ENCODE results near the gene HSPG2.
"Not testable (repeated sequence)": the region's sequence is repeated elsewhere in the genome, so short reads cannot be mapped to it uniquely, and the experiment has no call there.

Gene HSPG2

GRCh38 chr1:21801100-21801499 lies 136.0 kb downstream of the HSPG2 start:
- H3K4me3 ChIP-seq (ENCODE audit: low read depth, low read length): no peak overlapping the region
- no peaks in the 10 kb centered on the region for H3K36me3 ChIP-seq (ENCODE audit: insufficient read depth, low read length)
- H3K4me1 ChIP-seq (ENCODE audit: control insufficient read depth, insufficient read depth, low read length, unreplicated experiment): peaks cover 3% of the 10 kb centered on the region
- H2AFZ ChIP-seq (ENCODE audit: low read length, unreplicated experiment): no peak overlapping the region
- no peak overlapping the region for H3K27ac ChIP-seq (ENCODE audit: low read depth, low read length)
- H3K79me2 ChIP-seq (ENCODE audit: control insufficient read depth, insufficient read depth, low read length, unreplicated experiment): no peaks in the 10 kb centered on the region
- H3K27me3 ChIP-seq (ENCODE audit: insufficient read depth, low read length): no peaks in the 10 kb centered on the region

- H3K27ac ChIP-seq (ENCODE audit: low read depth, low read length): no peak overlapping the region
- H3K4me1 ChIP-seq (ENCODE audit: control insufficient read depth, insufficient read depth, low read length, unreplicated experiment): peaks cover 3% of the 10 kb centered on the region
- H2AFZ ChIP-seq (ENCODE audit: low read length, unreplicated experiment): no peak overlapping the region
- no peaks in the 10 kb centered on the region for H3K27me3 ChIP-seq (ENCODE audit: insufficient read depth, low read length)
- no peaks in the 10 kb centered on the region for H3K79me2 ChIP-seq (ENCODE audit: control insufficient read depth, insufficient read depth, low read length, unreplicated experiment)
- H3K36me3 ChIP-seq (ENCODE audit: insufficient read depth, low read length): no peaks in the 10 kb centered on the region
- H3K4me3 ChIP-seq (ENCODE audit: low read depth, low read length): no peak overlapping the region
Measured at GRCh38 chr1:21799730-21800129, 137.4 kb downstream of the HSPG2 start.

DNA sequence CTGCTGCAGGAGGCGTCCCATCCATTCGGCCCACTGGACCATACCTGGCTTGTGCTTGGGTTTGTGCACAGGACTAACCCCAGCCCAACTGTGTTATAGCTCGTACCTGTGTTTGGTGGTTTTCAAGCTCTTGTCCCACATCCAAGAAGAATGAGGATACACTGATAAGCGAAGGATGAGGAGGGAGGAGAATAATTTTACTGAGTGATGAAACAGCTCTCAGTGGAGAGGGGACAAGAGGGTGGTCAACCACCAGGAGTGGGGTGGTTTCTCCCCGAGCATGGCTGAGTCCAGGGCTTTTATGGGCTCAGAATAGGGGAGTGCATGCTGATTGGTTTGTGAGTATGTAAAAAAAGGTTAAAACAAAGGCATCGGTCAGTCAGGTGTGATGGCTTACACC lies 142.0 kb downstream of the HSPG2 start:
- no peaks in the 10 kb centered on the region for H3K36me3 ChIP-seq (ENCODE audit: insufficient read depth, low read length)

DNA sequence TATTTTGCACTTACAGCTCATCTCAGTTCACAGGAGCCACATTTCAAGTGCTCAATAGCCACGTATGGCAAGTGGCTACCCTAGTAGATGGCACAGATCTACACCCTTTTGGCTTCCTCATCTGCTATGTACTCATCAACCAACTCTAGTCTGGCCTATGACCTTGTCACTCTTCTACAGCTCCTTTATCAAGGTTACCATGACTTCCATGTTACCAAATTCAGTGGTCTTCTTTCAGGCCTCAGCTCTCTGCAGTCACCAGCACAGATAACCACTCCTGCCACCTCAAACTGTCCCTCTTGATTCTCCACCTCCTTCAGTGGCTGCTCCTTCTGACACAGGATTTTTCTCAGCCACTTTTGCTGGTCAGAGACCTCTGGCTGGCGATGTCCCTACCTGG lies 142.5 kb downstream of the HSPG2 start:
- H3K27ac ChIP-seq (ENCODE audit: low read depth, low read length): no peak overlapping the region
- H2AFZ ChIP-seq (ENCODE audit: low read length, unreplicated experiment): no peak overlapping the region
- H3K79me2 ChIP-seq (ENCODE audit: control insufficient read depth, insufficient read depth, low read length, unreplicated experiment): no peaks in the 10 kb centered on the region
- H3K27me3 ChIP-seq (ENCODE audit: insufficient read depth, low read length): no peaks in the 10 kb centered on the region
- H3K4me3 ChIP-seq (ENCODE audit: low read depth, low read length): no peak overlapping the region
- peaks cover 5% of the 10 kb centered on the region for H3K4me1 ChIP-seq (ENCODE audit: control insufficient read depth, insufficient read depth, low read length, unreplicated experiment)
- no peaks in the 10 kb centered on the region for H3K36me3 ChIP-seq (ENCODE audit: insufficient read depth, low read length)

More for the DNA sequence above, 142.0 kb downstream of the HSPG2 start:
- Histone ChIP-seq H3K79me2 (ENCODE audit: control insufficient read depth, insufficient read depth, low read length, unreplicated experiment) (no peaks in the 10 kb centered on the region), H3K4me3 (ENCODE audit: low read depth, low read length) (no peak overlapping the region), H2AFZ (ENCODE audit: low read length, unreplicated experiment) (no peak overlapping the region), H3K27me3 (ENCODE audit: insufficient read depth, low read length) (no peaks in the 10 kb centered on the region), H3K27ac (ENCODE audit: low read depth, low read length) (no peak overlapping the region), H3K4me1 (ENCODE audit: control insufficient read depth, insufficient read depth, low read length, unreplicated experiment) (peaks cover 5% of the 10 kb centered on the region)

DNA sequence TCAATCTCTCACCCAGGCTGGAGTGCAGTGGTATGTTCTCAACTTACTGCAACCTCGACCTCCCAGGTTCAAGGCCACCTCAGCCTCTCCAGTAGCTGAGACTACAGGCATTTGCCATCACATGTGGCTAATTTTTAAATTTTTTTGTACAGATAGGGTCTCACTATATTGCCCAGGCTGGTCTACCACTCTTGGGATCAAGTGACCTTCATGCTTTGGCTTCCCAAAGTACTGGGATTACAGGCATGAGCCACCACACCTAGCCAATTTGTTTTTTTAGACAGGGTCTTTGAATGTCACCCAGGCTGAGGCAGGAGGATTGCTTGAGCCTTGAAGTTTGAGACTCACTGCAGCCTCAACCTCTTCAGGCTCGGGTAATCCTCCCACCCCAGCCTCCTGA lies 144.0 kb downstream of the HSPG2 start:
- Histone ChIP-seq H3K79me2 (ENCODE audit: control insufficient read depth, insufficient read depth, low read length, unreplicated experiment) (no peaks in the 10 kb centered on the region), H3K36me3 (ENCODE audit: insufficient read depth, low read length) (no peaks in the 10 kb centered on the region), H3K4me1 (ENCODE audit: control insufficient read depth, insufficient read depth, low read length, unreplicated experiment) (peaks cover 5% of the 10 kb centered on the region), H3K27me3 (ENCODE audit: insufficient read depth, low read length) (no peaks in the 10 kb centered on the region), H2AFZ (ENCODE audit: low read length, unreplicated experiment) (no peak overlapping the region), H3K27ac (ENCODE audit: low read depth, low read length) (no peak overlapping the region), H3K4me3 (ENCODE audit: low read depth, low read length) (no peak overlapping the region)

DNA sequence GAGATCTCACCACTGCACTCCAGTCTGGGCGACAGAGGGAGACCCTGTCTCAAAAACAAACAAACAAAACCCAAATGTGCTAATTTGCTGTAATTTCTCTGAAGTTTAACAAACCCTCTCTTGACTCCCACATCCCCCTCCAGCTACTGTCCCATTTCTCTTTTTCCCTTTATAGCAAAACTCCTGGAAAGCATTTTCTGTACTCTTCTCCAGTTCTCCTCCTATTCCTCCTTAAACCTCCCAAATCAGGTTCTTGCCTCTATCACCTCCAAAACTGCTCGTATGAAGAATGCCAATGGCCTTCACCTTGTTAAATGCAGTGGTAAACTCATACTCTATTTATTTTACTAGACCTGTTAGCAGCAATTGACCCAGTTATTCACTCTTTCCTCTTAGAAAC lies 150.5 kb downstream of the HSPG2 start:
- peaks cover under 1% of the 10 kb centered on the region for H3K4me1 ChIP-seq (ENCODE audit: control insufficient read depth, insufficient read depth, low read length, unreplicated experiment)
- H3K36me3 ChIP-seq (ENCODE audit: insufficient read depth, low read length): no peaks in the 10 kb centered on the region
- H2AFZ ChIP-seq (ENCODE audit: low read length, unreplicated experiment): no peak overlapping the region
- no peak overlapping the region for H3K27ac ChIP-seq (ENCODE audit: low read depth, low read length)
- no peak overlapping the region for H3K4me3 ChIP-seq (ENCODE audit: low read depth, low read length)
- H3K79me2 ChIP-seq (ENCODE audit: control insufficient read depth, insufficient read depth, low read length, unreplicated experiment): peaks cover 13% of the 10 kb centered on the region
- H3K27me3 ChIP-seq (ENCODE audit: insufficient read depth, low read length): no peaks in the 10 kb centered on the region

- not testable (repeated sequence) for H3K27ac ChIP-seq (ENCODE audit: low read depth, low read length)
Measured at GRCh38 chr1:21785764-21786163, 151.3 kb downstream of the HSPG2 start.

DNA sequence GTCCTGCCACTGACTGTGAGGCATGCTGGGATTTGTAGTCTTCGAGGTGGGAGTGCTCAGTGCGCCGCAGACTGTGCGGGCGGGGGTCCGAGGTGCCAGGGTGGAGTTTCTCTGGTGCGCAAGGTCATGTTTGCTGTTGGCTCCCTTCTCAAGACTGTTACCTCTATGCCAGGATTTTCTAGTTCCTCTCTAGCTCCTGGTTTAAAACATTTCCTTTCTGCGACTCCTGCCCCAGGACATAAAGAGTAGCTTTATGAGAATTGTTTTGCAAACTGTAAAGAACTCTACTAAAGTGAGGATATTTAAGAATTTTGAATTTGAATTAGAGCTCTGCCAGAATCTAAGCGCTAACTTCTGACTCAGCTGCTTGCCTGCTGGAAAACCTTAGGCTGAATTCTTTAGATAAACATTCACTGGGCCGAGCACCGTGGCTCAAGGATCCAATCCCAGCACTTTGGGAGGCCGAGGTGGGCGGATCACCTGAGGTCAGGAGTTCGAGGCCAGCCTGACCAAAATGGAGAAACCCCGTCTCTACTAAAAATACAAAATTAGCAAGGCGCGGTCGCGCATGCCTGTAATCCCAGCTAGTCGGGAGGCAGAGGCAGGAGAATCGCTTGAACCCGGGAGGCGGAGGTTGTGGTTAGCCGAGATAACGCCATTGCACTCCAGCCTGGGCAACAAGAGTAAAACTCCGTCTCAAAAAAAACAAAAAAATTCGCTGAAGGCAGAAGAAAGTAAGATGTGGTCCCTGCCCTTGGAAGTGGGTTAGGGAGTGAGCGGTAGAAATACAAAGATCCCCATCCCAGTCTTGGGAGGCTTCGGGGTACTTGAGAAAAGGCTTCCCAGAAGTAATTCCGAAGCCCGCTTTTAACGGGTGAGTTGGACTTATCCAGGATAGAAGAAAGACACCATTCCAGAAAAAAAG lies 153.2 kb downstream of the HSPG2 start:
- no peaks in the 10 kb centered on the region for H3K36me3 ChIP-seq (ENCODE audit: insufficient read depth, low read length)
- peak overlapping the region; percentile 99 for H3K27ac ChIP-seq (ENCODE audit: low read depth, low read length)
- peak overlapping the region; percentile 97 for H3K4me3 ChIP-seq (ENCODE audit: low read depth, low read length)
- H2AFZ ChIP-seq (ENCODE audit: low read length, unreplicated experiment): no peak overlapping the region
- H3K4me1 ChIP-seq (ENCODE audit: control insufficient read depth, insufficient read depth, low read length, unreplicated experiment): peaks cover 9% of the 10 kb centered on the region
- H3K27me3 ChIP-seq (ENCODE audit: insufficient read depth, low read length): no peaks in the 10 kb centered on the region
- H3K79me2 ChIP-seq (ENCODE audit: control insufficient read depth, insufficient read depth, low read length, unreplicated experiment): peaks cover 36% of the 10 kb centered on the region

More at GRCh38 chr1:21785764-21786163, 151.3 kb downstream of the HSPG2 start:
- H3K27me3 ChIP-seq (ENCODE audit: insufficient read depth, low read length); H2AFZ ChIP-seq (ENCODE audit: low read length, unreplicated experiment); H3K4me1 ChIP-seq (ENCODE audit: control insufficient read depth, insufficient read depth, low read length, unreplicated experiment); H3K36me3 ChIP-seq (ENCODE audit: insufficient read depth, low read length); H3K4me3 ChIP-seq (ENCODE audit: low read depth, low read length): not testable (repeated sequence)
- H3K79me2 ChIP-seq (ENCODE audit: control insufficient read depth, insufficient read depth, low read length, unreplicated experiment): peaks cover 20% of the 10 kb centered on the region

DNA sequence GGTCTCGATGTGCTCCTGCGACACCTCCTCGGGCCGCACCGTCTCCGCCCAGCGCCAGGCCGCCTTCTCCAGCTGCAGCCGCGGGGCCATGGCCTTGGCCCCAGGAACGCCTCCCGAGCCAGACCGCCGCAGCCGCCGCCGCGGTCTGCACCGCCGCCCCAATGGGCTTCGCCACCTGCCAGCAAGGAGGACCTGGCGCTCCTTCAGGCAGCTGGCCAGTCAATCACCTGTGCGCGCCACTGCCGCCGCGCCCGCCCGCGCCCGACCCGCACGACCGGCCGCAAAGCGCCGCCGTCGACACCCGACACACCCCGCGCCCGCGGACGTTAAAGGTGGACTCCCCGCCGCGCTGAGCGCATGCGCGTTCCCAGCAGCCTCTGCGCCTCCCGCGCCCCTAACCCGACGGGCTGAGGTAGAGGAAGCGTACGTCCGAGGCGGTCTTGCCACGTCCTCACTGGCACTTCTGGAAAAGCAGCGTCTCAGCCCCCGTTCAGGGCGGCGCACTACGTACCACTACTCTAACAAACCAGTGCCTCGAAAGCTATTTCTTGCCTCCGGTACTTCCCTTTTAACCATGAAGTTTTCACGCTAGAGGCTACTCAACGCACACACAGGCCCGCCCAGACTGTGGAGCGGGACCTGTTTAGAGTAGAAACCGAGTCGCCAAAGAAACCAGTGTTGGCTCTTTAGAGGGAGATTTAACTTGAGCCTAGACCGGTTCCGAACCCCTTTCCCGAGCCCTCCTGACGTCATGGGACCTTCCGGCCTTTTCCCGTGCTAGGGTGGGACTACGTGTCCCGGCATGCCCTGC lies 154.0 kb downstream of the HSPG2 start, which contains the start of gene USP48:
Gene USP48 (minus strand): TSS at position 282 of the 811 bp plus-strand sequence. CDS start 192 bp downstream, at position 90.
- peak within 1 kb of the TSS; percentile 86 for H2AFZ ChIP-seq (ENCODE audit: low read length, unreplicated experiment)
- H3K27me3 ChIP-seq (ENCODE audit: insufficient read depth, low read length): no peaks in the 10 kb centered on the region
- peaks cover 9% of the 10 kb centered on the region for H3K4me1 ChIP-seq (ENCODE audit: control insufficient read depth, insufficient read depth, low read length, unreplicated experiment)
- peaks cover 44% of the 10 kb centered on the region for H3K79me2 ChIP-seq (ENCODE audit: control insufficient read depth, insufficient read depth, low read length, unreplicated experiment)
- peak within 1 kb of the TSS; percentile 99 for H3K27ac ChIP-seq (ENCODE audit: low read depth, low read length)
- peak within 1 kb of the TSS; percentile 97 for H3K4me3 ChIP-seq (ENCODE audit: low read depth, low read length)
- H3K36me3 ChIP-seq (ENCODE audit: insufficient read depth, low read length): no peaks in the 10 kb centered on the region

- Histone ChIP-seq H3K27ac (ENCODE audit: low read depth, low read length) (peak overlapping the region; percentile 99), H3K36me3 (ENCODE audit: insufficient read depth, low read length) (no peaks in the 10 kb centered on the region), H3K79me2 (ENCODE audit: control insufficient read depth, insufficient read depth, low read length, unreplicated experiment) (peaks cover 49% of the 10 kb centered on the region), H3K4me1 (ENCODE audit: control insufficient read depth, insufficient read depth, low read length, unreplicated experiment) (peaks cover 9% of the 10 kb centered on the region), H3K27me3 (ENCODE audit: insufficient read depth, low read length) (no peaks in the 10 kb centered on the region), H2AFZ (ENCODE audit: low read length, unreplicated experiment) (peak overlapping the region; percentile 86), H3K4me3 (ENCODE audit: low read depth, low read length) (peak overlapping the region; percentile 97)
Measured at GRCh38 chr1:21782349-21782867, 154.7 kb downstream of the HSPG2 start.

Measured in ACC112 (cell line).